Measurements from ENCODE around the gene GLIS1. TPM values are rescaled to one million over a fixed set of nuclear protein-coding genes. Genes with fewer than 3 reads are reported as not detected.
A peak's percentile ranks its signal among the peaks of the same experiment; 100 is the strongest.

Gene GLIS1
- total RNA-seq, 1 experiment from 2014 or later, result 0.24 TPM

GRCh38 chr1:53704804-53705445 lies 34.0 kb downstream of the GLIS1 start:
- Mint-ChIP-seq H3K27me3 (ENCODE audit: low read depth) (no peaks in the 10 kb centered on the region; the same call in 1 of the 2 replicates), H3K36me3 (no peaks in the 10 kb centered on the region), H3K4me1 (peaks cover 51% of the 10 kb centered on the region), H3K4me3 (peak overlapping the region; percentile 29), H3K9me3 (peaks cover 6% of the 10 kb centered on the region), H3K27ac (peak overlapping the region; percentile 91)
- DNase-seq (ENCODE audit: low spot score) (no peak), ATAC-seq (peak; percentile 62)
- TF ChIP-seq OVOL2 (CRISPR knock-in tag; IDR thresholded peaks at IDR 0.05; ENCODE audit: borderline replicate concordance), result no peak
- TF ChIP-seq JAZF1 (CRISPR knock-in tag; IDR thresholded peaks at IDR 0.05), result no peak
- TF ChIP-seq IRF1 (CRISPR knock-in tag; IDR thresholded peaks at IDR 0.05), result no peak
- TF ChIP-seq GTF2I (CRISPR knock-in tag; conservative IDR thresholded peaks at IDR 0.05), result peak; percentile 70; the same call in 1 of the 2 replicates
- ChIA-PET POLR2A (interaction anchor here (1.1 to 1.9 kb wide), 2 partner anchors 11 to 30 kb away, joined by 3 to 5 read pairs; no protein-coding TSS in a partner anchor), CTCF (interaction anchor here (0.6 to 4.7 kb wide), 11 partner anchors 11 to 219 kb away, joined by 3 to 51 read pairs (median 3); no protein-coding TSS in a partner anchor)

- ChIA-PET POLR2A (interaction anchor here (1.1 kb wide), 1 partner anchor 31 kb away, joined by 3 read pairs; no protein-coding TSS in a partner anchor), CTCF (interaction anchor here (1.0 to 4.7 kb wide), 6 partner anchors 10 to 218 kb away, joined by 3 to 51 read pairs (median 4); no protein-coding TSS in a partner anchor)
- ATAC-seq (0 out of 2 replicates have a peak, but pooled peaks have one; percentile 6), DNase-seq (ENCODE audit: low spot score) (no peak)
- H3K27me3 Mint-ChIP-seq (ENCODE audit: low read depth), result no peaks in the 10 kb centered on the region
- H3K4me1 Mint-ChIP-seq, result peaks cover 51% of the 10 kb centered on the region
- H3K4me3 Mint-ChIP-seq, result no peak overlapping the region
- H3K9me3 Mint-ChIP-seq, result peaks cover 6% of the 10 kb centered on the region
- 0 out of 2 replicates have a peak, but pooled peaks have one; percentile 3 for TF ChIP-seq ETV6 (CRISPR knock-in tag; IDR thresholded peaks at IDR 0.05)
- no peak for TF ChIP-seq ZMAT4 (CRISPR knock-in tag; IDR thresholded peaks at IDR 0.05)
- TF ChIP-seq ZNF423 (CRISPR knock-in tag; IDR thresholded peaks at IDR 0.05), result peak; percentile 65
- no peaks in the 10 kb centered on the region for H3K36me3 Mint-ChIP-seq
- H3K27ac Mint-ChIP-seq, result peak overlapping the region; percentile 74; the same call in 1 of the 2 replicates
Measured at GRCh38 chr1:53704304-53704703, 34.7 kb downstream of the GLIS1 start.

- ChIA-PET CTCF (interaction anchor here (4.7 kb wide), 1 partner anchor 13 kb away, joined by 51 read pairs; no protein-coding TSS in a partner anchor), POLR2A (no interaction called here)
- H3K36me3 Mint-ChIP-seq, result no peaks in the 10 kb centered on the region
- H3K4me1 Mint-ChIP-seq, result peaks cover 45% of the 10 kb centered on the region
- no peak for TF ChIP-seq GRHL2 (CRISPR knock-in tag; IDR thresholded peaks at IDR 0.05; ENCODE audit: insufficient replicate concordance, severe bottlenecking)
- no peak for TF ChIP-seq ZNF532 (CRISPR knock-in tag; IDR thresholded peaks at IDR 0.05; ENCODE audit: borderline replicate concordance)
- TF ChIP-seq ZNF121 (CRISPR knock-in tag; IDR thresholded peaks at IDR 0.05), result peak; percentile 65; the same call in 1 of the 2 replicates
- TF ChIP-seq CTCF (IDR thresholded peaks at IDR 0.05), result no peak
- TF ChIP-seq TEAD1 (CRISPR knock-in tag; IDR thresholded peaks at IDR 0.05), result no peak
- no peak for TF ChIP-seq ATF3 (CRISPR knock-in tag; conservative IDR thresholded peaks at IDR 0.05)
- no peak for TF ChIP-seq NR3C1 (CRISPR knock-in tag; conservative IDR thresholded peaks at IDR 0.05; ENCODE audit: low read depth)
- peaks cover 6% of the 10 kb centered on the region for H3K9me3 Mint-ChIP-seq
- H3K27me3 Mint-ChIP-seq (ENCODE audit: low read depth), result no peaks in the 10 kb centered on the region
- H3K27ac Mint-ChIP-seq, result no peak overlapping the region
- ATAC-seq (no peak), DNase-seq (ENCODE audit: low spot score) (no peak)
- H3K4me3 Mint-ChIP-seq, result no peak overlapping the region
Measured at GRCh38 chr1:53703174-53703573, 35.8 kb downstream of the GLIS1 start.
